Limb (tissue), 2 donors: Measurements from ENCODE around the gene NR1H2.

ENCODE experiments used
- DNase-seq, 2 donors: peaks; one replicate each; pipeline ENCODE4 v3.0.0-alpha.2; 2016; ENCODE audit errors: extremely low spot score in 2 of 2

The NR1H2 gene

DNA sequence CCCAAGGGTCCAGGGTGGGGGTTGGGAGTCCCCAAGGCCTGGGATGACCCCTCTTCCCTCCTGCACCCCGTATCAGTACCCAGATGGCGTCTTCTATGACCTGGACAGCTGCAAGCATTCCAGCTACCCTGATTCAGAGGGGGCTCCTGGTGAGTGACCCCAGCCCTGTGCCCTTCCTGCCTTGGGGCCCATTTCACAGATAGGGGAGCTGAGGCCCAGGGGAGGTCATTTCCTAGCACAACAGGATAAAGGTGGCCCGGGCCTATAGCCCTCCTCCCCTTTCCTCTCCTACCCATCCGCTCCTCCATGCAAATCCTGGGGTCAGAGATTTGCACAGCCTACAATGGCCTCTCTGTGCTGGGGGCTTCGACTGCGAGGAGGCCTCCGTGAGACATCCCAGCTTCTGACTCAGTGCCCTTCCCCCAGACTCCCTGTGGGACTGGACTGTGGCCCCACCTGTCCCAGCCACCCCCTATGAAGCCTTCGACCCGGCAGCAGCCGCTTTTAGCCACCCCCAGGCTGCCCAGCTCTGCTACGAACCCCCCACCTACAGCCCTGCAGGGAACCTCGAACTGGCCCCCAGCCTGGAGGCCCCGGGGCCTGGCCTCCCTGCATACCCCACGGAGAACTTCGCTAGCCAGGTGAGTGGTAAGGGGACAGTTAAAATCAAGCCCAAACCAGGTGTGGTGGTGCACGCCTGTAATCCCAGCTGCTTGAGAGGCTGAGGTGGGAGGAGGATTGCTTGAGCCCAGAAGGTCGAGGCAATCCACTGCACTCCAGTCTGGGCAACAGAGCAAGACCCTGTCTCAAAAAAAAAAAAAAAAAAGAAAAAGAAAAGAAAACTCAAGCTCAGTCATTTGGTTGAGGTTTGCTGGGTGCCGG is 46.4 kb downstream of the NR1H2 start:
- DNase-seq: no peak

DNA sequence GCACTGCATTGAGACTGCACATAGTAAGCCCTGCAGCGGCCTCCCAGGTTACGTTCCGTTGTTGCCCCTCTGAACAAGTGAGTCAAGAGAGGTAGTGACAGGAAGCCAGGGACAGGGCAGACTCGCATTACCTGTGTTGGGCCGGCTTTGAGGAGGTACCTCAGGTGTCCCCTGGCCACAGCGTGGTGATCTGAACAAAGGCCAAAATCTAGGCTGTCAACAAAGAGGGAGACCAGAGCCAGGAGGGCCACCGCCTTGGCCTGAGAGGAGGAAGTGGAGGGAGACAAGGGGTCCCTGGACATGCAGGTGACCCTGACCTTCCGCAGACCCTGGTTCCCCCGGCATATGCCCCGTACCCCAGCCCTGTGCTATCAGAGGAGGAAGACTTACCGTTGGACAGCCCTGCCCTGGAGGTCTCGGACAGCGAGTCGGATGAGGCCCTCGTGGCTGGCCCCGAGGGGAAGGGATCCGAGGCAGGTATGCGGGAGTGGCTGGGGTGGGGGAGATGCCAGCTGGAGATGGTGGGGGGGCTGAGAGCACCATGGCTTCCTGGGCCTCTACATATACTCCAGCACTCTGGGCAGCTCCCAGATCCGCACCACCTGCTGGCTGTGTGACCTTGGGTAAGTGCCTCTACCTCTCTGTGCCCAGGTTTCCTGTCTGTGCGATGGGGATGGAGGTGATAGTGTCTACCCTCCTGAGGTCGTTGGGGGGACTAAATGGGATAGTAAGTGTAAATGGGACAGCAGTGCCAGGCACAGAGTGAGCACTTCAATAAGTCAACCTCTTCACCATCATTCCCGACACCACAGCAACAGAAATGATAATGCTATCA is 47.2 kb downstream of the NR1H2 start:
- no peak for DNase-seq

DNA sequence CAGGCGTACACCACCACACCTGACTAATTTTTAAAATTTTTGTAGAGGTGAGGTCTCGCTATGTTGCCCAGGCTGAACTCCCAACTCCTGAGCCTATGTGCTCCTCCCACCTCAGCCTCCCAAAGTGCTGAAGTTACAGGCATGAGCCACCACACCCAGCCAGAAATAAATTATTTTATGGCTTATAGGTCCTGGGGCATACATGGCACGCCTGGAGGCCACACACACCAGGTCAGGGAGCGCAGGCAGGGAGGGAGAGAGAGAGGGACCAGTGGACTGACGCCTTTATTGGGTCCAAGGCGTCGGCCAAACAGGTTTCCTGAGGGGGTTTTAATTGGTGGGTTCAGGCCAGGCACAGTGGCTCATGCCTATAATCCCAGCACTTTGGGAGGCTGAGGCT is 49.3 kb downstream of the NR1H2 start:
- DNase-seq: no peak

DNA sequence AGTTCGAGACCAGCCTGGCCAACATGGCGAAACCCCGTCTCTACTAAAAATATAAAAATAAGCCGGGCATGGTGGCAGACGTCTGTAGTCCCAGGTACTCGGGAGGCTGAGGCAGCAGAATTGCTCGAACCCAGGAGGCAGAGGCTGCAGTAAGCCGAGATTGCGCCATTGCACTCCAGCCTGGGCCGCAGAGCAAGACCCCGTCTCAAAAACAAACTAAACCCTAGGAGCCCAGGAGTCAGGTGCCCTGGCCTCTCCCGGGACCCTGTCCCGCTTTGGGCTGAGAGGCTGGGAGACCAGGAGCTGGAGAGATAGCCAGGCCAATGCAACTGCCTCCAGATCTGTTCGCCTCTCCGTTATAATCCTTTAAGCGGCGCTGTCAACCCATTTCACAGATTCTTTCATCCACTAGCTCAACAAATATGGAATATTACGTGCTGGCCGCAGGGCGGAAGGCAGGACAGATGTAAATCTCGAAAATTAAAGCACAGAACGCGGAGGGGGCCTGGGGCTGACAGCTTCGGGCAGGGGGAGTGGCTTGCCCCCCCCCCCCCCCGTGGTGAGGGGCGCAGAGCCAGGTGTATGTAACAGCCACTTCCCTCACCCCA is 51.2 kb downstream of the NR1H2 start:
- DNase-seq: no peak

DNA sequence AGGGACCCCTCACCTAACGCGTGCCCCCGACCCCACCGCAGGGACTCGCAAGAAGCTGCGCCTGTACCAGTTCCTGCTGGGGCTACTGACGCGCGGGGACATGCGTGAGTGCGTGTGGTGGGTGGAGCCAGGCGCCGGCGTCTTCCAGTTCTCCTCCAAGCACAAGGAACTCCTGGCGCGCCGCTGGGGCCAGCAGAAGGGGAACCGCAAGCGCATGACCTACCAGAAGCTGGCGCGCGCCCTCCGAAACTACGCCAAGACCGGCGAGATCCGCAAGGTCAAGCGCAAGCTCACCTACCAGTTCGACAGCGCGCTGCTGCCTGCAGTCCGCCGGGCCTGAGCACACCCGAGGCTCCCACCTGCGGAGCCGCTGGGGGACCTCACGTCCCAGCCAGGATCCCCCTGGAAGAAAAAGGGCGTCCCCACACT is 51.8 kb downstream of the NR1H2 start:
- DNase-seq: peak; percentile 82 to 89

DNA sequence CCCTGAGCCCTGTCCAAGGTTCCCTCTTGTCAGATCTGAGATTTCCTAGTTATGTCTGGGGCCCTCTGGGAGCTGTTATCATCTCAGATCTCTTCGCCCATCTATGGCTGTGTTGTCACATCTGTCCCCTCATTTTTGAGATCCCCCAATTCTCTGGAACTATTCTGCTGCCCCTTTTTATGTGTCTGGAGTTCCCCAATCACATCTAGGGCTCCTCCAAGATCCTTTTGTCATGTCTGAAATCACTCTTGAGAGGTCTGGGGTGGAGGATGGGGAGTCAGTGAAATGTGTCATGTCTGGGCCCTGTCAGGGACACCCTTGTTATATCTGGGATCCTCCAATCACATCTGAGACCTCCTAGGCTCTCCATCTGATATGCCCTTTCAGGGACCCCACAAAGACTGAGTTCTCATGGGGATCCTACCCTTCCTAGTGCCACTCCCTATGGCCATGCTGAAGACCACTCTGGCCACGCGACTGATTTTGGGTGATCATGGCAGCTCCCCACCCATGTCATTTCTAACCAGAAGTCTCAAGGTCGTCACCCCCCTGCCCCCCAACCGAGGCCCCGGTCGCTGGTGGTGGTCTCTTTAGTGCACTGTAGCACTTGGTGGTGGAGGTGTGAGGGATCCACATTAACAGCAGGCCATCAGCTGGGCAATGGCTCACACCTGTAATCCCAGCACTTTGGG is 52.7 kb downstream of the NR1H2 start:
- DNase-seq: no peak

DNA sequence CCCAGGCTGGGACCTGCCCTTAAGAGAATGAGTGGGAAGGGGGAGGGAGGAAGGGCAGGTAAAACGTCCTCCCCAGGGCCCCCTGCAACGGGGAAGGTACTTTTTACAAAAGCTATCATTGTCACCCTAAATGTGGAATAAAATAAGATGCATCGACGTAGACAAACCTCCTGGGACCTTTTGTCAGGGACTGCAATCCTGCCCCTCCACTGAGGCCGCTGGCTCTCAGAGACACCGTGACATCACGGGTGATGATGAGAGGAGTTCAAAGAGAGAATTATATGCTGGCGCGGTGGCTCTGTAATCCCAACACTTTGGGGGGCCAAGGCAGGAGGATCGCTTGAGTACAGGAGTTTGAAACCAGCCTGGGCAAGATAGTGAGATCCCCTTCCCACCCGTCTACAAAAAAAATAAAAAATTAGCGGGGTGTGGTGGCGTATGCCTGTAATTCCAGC is 54.7 kb downstream of the NR1H2 start:
- DNase-seq: no peak

DNA sequence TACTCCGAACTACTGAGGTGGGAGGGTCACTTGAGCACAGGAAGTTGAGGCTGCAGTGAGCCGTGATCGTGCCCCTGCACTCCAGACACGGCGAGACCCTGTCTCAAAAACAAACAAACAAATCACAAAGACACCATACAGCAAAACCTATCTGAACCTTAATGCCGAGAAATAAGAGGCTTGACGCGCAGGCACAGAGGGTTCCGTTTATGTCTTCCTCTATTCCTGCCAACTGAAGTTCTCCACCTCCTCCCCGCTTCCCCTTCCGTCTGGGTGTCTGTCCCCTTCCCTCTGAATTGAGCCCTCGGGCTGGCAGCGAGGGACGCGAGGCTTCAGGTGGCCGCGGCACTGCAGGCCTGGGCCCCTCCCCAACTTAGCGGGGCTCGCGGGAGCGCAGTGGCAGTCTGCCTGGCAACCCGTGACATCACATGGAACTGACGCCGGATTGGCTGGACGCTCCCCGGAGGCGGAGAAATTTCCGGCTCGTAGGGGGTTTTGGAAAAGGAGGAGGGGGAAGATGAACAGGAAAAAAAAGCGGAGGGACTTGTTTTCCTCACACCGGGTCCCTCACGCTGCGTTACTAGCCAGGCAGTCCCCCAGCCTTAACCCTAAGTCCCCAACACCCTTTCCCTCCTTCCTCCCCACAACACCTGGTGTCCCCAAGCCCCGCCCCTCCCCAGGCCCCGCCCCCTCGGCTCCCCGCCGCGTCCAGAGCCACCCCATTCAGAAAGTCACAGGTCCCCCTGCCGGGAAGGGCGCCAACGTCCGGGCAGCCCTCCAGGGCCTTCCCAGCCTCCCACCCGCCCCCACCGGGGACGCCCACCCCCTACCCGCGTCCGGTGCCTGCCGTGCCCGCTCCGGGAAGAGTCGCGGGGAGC is 55.3 kb downstream of the NR1H2 start:
- DNase-seq: peak; percentile 89 to 96

DNA sequence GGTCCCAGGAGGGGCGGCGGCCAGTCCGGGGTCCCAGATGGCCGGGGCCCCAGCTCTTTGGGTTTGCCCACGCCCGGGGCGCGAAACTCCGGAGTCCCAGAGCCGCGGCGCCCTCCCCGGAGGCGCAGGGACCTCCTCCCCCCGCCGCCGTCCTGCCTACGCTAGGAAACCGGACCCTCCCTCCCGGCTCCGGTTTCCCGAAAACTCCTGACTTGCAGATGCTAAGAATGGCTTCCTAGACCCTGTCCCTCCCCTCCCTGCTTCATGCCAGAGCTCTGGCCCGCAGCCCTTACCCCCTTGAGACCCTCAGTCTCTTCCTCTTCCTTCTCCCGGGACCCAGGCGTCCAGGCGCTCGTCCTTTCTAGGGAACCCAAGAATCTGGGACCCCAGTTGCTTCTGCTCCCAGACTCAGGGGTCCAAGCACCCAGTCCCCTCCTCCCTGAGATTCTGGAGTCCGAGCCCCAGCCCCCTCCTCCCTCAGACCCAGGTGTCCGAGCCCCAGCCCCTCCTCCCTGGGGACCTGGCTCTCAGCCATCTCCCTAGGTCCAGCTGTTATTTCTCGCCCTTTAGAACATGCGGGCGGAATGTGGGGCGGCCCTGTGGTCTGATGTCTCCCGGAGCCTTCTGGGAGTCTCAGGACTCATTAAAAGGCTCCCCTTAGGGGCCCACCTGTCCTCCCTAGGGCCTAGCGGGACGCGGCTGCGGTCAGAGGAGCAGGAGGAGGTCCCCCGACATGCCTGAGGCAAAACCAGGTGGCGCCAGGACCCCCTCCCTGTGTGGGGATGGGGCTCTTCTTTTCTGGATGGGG is 56.2 kb downstream of the NR1H2 start, which contains the start of gene MYBPC2:
MYBPC2 (plus strand) TSS at position 672 of the 808 bp plus-strand sequence; CDS start at position 734, 62 bp downstream.
- peak; percentile 36 to 82 for DNase-seq
